Vagina (tissue), 2 donors: ENCODE measurements around the gene IL1RN. TPM values are rescaled to one million over a fixed set of nuclear protein-coding genes. Genes with fewer than 3 reads are reported as not detected.

Experiments used
- DNase-seq, 2 donors: peaks; one replicate each; pipeline ENCODE4 v3.0.0-alpha.2; 2017; ENCODE audit errors: extremely low spot score in 2 of 2
- H3K27ac ChIP-seq: fragments of 200-600 bp; sonication (generic); one replicate; pipeline ENCODE4 v1.5.1; 2019
- H3K27me3 ChIP-seq: fragments of 200-600 bp; sonication (generic); one replicate; pipeline ENCODE4 v1.5.1; 2019
- H3K36me3 ChIP-seq, 2 donors: fragments of 200-600 bp; sonication (generic); one replicate each; pipeline ENCODE4 v1.5.1; 2017 to 2019
- H3K4me1 ChIP-seq: fragments of 200-600 bp; sonication (generic); one replicate; pipeline ENCODE4 v1.5.1; 2019
- H3K4me3 ChIP-seq, 2 donors: fragments of 200-600 bp; sonication (generic); 1 replicate in 1 of 2; 2 replicates in 1 of 2; pipeline ENCODE4 v1.5.1; 2016 to 2019
- H3K9me3 ChIP-seq: fragments of 200-600 bp; sonication (generic); one replicate; pipeline ENCODE4 v1.5.1; 2019
- POLR2A ChIP-seq, 2 donors: fragments of 450-650 bp; IDR thresholded peaks; one replicate each; pipeline ENCODE4 v1.6.1; 2017; ENCODE audit warnings: antibody characterized with exemption in 2 of 2, mild to moderate bottlenecking in 2 of 2, moderate library complexity in 2 of 2
- POLR2AphosphoS5 ChIP-seq, 2 donors: sonication (generic); formaldehyde crosslinking; IDR thresholded peaks; one replicate each; pipeline ENCODE4 v1.9.0; 2017; ENCODE audit warnings: antibody characterized with exemption in 2 of 2, mild to moderate bottlenecking in 2 of 2, low read depth in 1 of 2; ENCODE audit not compliant: insufficient read depth in 1 of 2
- intact Hi-C: fragments of 100-400 bp; cut with DNase I; formaldehyde crosslinking; loops from one replicate; pipeline ENCODE4 v1.15.1; 2023
- total RNA-seq: library from RNA; depleted of rRNA; stranded (reverse); fragments of >200 nt; gene quantifications from one replicate; pipeline ENCODE4 v1.2.3, GENCODE V29; 2016
- TF ChIP-seq, protein P1 (sequence below), 3 experiments: fragments of 450-650 bp in 2 of 3; fragments of 200-600 bp in 1 of 3; sonication (generic) in 1 of 3; IDR thresholded peaks; one replicate each; pipeline ENCODE4 v1.5.1; 2017 to 2019; ENCODE audit warnings: antibody characterized with exemption in 3 of 3, mild to moderate bottlenecking in 2 of 3, moderate library complexity in 2 of 3

Gene IL1RN
- total RNA-seq, 1 donor from 2014 or later = 253 TPM

DNA sequence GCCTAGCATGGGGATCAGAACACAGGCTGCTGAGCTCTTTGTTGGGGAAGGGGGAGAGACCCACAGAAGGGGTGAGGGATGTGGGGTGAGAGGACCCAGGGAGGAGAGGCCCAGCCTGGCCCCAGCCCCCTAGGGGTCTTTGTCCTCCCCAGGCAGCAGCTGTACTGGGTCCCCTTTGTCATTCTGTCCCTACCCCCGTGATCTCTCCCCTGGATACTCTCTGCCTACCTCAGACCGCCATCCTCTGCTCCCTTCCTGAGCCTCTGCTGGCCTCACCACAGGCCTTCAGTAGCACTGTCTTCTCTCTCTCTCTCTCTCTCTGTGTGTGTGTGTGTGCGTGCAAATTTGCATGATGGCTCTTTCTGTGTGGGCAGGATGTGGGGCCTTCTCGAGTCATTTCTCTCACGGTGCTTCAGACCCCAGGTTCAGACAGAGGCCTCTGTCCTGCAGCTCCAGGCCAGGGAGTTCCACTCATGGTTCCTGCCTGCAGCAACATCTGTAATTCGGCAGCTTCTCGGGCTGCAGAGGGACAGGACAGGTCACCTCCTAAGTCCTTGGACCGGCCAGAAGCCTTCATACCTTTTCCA lies 47.7 kb downstream of the IL1RN start:
- intact Hi-C loops = no loop called here
- DNase-seq = no peak
- Histone ChIP-seq H3K4me3 (peak overlapping the region in 1 of 2 donors; percentile 32), H3K27me3 (no peaks in the 10 kb centered on the region), H3K4me1 (no peaks in the 10 kb centered on the region), H3K27ac (no peak overlapping the region), H3K9me3 (no peaks in the 10 kb centered on the region), H3K36me3 (no peaks in the 10 kb centered on the region)
- TF ChIP-seq, protein P1, sequence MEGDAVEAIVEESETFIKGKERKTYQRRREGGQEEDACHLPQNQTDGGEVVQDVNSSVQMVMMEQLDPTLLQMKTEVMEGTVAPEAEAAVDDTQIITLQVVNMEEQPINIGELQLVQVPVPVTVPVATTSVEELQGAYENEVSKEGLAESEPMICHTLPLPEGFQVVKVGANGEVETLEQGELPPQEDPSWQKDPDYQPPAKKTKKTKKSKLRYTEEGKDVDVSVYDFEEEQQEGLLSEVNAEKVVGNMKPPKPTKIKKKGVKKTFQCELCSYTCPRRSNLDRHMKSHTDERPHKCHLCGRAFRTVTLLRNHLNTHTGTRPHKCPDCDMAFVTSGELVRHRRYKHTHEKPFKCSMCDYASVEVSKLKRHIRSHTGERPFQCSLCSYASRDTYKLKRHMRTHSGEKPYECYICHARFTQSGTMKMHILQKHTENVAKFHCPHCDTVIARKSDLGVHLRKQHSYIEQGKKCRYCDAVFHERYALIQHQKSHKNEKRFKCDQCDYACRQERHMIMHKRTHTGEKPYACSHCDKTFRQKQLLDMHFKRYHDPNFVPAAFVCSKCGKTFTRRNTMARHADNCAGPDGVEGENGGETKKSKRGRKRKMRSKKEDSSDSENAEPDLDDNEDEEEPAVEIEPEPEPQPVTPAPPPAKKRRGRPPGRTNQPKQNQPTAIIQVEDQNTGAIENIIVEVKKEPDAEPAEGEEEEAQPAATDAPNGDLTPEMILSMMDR (IDR thresholded peaks at IDR 0.05) = no peak
- TF ChIP-seq POLR2A (IDR thresholded peaks at IDR 0.05) (no peak), POLR2AphosphoS5 (IDR thresholded peaks at IDR 0.05; ENCODE audit: insufficient read depth in 1 of 2, low read depth in 1 of 2) (no peak)

DNA sequence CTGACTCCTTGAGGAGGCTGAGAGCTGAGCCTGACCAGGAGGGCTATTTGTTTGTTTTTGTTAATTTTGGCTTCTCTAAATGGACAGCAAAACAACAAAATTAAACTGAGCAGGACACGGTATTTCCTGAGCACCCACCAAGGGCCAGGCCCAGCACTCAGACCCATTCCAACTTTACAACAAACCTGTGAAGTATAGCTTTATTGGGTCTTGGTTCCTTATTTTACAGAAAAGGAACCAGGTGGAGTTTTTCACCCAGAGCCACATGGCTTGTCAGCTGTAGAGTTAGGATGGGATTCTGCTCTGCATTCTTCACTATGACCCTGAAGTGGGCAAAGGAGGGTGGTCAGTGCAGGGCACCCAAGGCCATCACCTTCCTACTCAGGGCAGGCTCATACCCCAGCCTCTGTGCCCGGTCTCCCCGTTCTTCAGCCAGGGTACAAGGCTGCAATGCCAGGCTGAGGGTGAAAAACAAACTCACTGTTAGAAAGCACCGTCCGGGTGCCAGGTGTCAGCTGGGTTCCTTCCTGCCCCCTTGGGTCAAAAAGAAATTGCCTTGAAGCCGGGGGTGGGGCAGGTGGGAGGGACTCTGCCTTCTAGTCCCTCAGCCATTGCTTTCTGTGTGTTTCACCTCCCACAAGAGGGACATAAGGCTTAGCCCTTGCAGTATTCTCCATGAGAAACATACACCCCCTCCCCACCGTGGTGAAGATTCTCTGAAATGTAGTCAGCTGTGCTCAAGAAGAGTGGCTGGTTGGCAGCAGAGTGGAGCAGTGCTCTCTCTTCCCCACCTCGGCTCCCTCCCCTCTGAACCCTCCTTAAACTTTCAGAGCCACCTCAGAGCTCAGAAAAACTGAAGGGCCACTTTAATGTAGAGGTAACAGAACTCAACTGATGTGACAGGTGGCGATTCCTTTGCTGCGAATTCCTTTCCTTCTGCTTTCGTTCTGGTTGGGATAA lies 48.6 kb downstream of the IL1RN start:
- DNase-seq = no peak
- intact Hi-C loops = no loop called here
- Histone ChIP-seq H3K9me3 (no peaks in the 10 kb centered on the region), H3K36me3 (no peaks in the 10 kb centered on the region), H3K27ac (no peak overlapping the region), H3K4me1 (no peaks in the 10 kb centered on the region), H3K27me3 (no peaks in the 10 kb centered on the region), H3K4me3 (no peak overlapping the region)
- TF ChIP-seq POLR2A (IDR thresholded peaks at IDR 0.05) (no peak), POLR2AphosphoS5 (IDR thresholded peaks at IDR 0.05; ENCODE audit: insufficient read depth in 1 of 2, low read depth in 1 of 2) (no peak)
- TF ChIP-seq, protein P1 (IDR thresholded peaks at IDR 0.05) = no peak

DNA sequence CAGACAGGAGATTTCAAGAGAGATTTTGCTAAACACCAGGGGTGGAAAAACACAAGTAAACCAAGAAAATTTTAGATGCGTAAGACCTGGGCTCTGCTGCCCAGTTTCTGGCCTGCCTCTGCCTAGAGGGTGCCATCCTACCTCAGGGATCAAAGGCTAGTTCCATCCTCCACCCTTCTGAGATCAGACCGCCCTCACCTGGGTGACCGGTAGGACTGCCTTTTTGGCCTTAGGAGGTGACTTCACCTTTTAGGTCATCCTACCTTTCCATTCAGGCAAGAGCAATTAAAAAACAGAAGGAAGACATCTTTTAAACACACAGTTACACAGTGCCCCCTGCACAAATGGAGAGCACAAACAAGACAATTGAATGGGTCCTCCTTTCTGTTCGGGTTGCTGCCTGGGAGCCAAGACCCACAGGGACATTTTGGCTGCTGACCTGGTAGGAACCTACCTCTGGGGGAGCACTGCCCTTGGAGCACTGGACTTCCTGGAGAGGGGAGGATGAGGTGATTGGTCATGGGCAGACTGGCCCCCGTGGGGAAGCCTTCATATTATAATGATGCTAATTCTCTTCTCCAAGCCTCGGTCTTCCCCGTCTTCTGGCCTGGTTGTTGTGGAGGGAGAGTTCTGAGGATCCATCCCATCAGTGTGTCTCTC lies 49.4 kb downstream of the IL1RN start:
- DNase-seq = no peak
- no peaks in the 10 kb centered on the region for H3K4me1 ChIP-seq
- intact Hi-C loops = no loop called here
- TF ChIP-seq, protein P1 (IDR thresholded peaks at IDR 0.05) = no peak
- no peak for TF ChIP-seq POLR2AphosphoS5 (IDR thresholded peaks at IDR 0.05; ENCODE audit: insufficient read depth in 1 of 2, low read depth in 1 of 2)
- TF ChIP-seq POLR2A (IDR thresholded peaks at IDR 0.05) = no peak
- H3K36me3 ChIP-seq = no peaks in the 10 kb centered on the region
- no peaks in the 10 kb centered on the region for H3K9me3 ChIP-seq
- no peak overlapping the region for H3K4me3 ChIP-seq
- H3K27me3 ChIP-seq = no peaks in the 10 kb centered on the region
- no peak overlapping the region for H3K27ac ChIP-seq

DNA sequence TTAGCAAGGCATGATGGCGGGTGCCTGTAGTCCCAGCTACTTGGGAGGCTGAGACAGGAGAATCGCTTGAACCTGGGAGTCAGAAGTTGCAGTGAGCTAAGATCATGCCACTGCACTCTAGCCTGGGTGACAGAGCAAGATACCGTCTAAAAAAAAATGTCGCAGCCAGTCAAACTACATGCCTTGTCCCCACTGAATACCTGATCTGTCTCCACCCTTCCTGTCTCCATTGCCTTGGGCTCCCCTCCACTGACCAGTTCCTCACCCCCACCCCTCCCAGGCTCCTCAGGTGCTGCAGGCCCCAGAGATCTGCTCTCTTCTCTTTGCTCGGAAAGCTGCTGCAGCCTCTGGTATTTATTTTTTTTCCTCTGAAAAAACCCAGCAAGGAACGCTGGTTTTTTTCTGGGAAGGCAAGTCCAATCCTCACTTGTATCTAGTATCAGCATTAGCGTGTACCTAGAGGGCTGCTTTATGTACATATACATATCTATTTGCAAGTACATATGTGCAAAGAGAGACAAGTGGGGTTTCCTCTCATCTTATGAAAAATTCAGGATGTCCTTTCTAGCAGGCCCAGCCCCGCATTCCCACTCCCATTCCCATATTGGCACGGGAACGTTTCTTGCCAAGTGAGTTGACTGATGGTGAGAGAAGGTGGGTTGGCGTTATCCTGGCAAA lies 50.8 kb downstream of the IL1RN start:
- Histone ChIP-seq H3K36me3 (no peaks in the 10 kb centered on the region), H3K27ac (no peak overlapping the region), H3K4me1 (no peaks in the 10 kb centered on the region), H3K4me3 (no peak overlapping the region), H3K9me3 (no peaks in the 10 kb centered on the region), H3K27me3 (no peaks in the 10 kb centered on the region)
- TF ChIP-seq, protein P1 (IDR thresholded peaks at IDR 0.05) = no peak
- no peak for TF ChIP-seq POLR2AphosphoS5 (IDR thresholded peaks at IDR 0.05; ENCODE audit: insufficient read depth in 1 of 2, low read depth in 1 of 2)
- TF ChIP-seq POLR2A (IDR thresholded peaks at IDR 0.05) = no peak
- intact Hi-C loops = no loop called here
- no peak for DNase-seq
